ENCODE data around the gene CHD5.

Gene CHD5

GRCh38 chr1:6172549-6172948, 7.6 kb downstream of the CHD5 start:
- DNase-seq, result no peak

GRCh38 chr1:6171548-6172124, 8.5 kb downstream of the CHD5 start:
- no peak for DNase-seq

- DNase-seq, result no peak
Measured at GRCh38 chr1:6170742-6171201, 9.3 kb downstream of the CHD5 start.

GRCh38 chr1:6170116-6170741, 9.9 kb downstream of the CHD5 start:
- no peak for DNase-seq

- no peak for DNase-seq
Measured at GRCh38 chr1:6168947-6169586, 11.1 kb downstream of the CHD5 start.

GRCh38 chr1:6167391-6168303, 12.5 kb downstream of the CHD5 start:
- DNase-seq, result no peak

- DNase-seq, result no peak
Measured at GRCh38 chr1:6166655-6167390, 13.3 kb downstream of the CHD5 start.

- DNase-seq, result no peak
Measured at GRCh38 chr1:6166221-6166620, 13.9 kb downstream of the CHD5 start.

GRCh38 chr1:6165441-6165985, 14.6 kb downstream of the CHD5 start:
- no peak for DNase-seq

GRCh38 chr1:6165027-6165426, 15.1 kb downstream of the CHD5 start:
- no peak for DNase-seq

- no peak for DNase-seq
Measured at GRCh38 chr1:6163973-6164617, 16.0 kb downstream of the CHD5 start.

- no peak for DNase-seq
Measured at GRCh38 chr1:6163191-6163972, 16.7 kb downstream of the CHD5 start.

GRCh38 chr1:6162773-6163172, 17.3 kb downstream of the CHD5 start:
- peak; percentile 63 for DNase-seq

GRCh38 chr1:6162341-6162740, 17.8 kb downstream of the CHD5 start:
- DNase-seq, result no peak

GRCh38 chr1:6158181-6158580, 21.9 kb downstream of the CHD5 start:
- no peak for DNase-seq

GRCh38 chr1:6157528-6158174, 22.5 kb downstream of the CHD5 start:
- DNase-seq, result peak; percentile 79

- no peak for DNase-seq
Measured at GRCh38 chr1:6157132-6157527, 23.0 kb downstream of the CHD5 start.

GRCh38 chr1:6154525-6155319, 25.4 kb downstream of the CHD5 start:
- no peak for DNase-seq

- DNase-seq, result no peak
Measured at GRCh38 chr1:6152882-6153281, 27.2 kb downstream of the CHD5 start.

GRCh38 chr1:6152181-6152580, 27.9 kb downstream of the CHD5 start:
- DNase-seq, result no peak

Data from DMS153 (cell line).